ENCODE results near the gene HPD.
A peak's percentile ranks its signal among the peaks of the same experiment; 100 is the strongest.

The HPD gene

DNA sequence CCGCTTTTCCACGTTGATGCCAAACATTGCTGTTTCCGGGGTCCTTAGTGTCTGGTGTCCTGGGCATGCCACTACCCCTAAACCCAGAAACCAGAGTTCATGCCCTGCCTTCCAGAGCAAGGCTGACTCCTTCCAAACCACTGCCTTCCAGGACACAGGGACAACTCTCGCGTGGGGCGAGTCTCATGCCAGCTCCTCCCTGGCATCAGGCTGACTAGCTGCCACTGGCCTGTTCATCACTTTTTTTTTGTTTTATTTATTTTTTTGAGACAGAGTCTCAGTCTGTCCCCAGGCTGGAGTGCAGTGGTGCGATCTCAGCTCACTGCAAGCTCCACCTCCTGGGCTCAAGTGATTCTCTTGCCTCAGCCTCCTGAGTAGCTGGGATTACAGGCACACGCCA lies 50.0 kb downstream of the HPD start:
- DNase-seq, result no peak
- Histone ChIP-seq H3K4me3 (ENCODE audit: low read depth, low read length) (no peak overlapping the region), H3K27me3 (ENCODE audit: insufficient read depth, low read depth, severe bottlenecking) (no peaks in the 10 kb centered on the region), H3K27ac (no peak overlapping the region), H3K36me3 (peaks cover 63% of the 10 kb centered on the region), H3K9me3 (ENCODE audit: severe bottlenecking) (no peaks in the 10 kb centered on the region)
- TF ChIP-seq, protein P1, sequence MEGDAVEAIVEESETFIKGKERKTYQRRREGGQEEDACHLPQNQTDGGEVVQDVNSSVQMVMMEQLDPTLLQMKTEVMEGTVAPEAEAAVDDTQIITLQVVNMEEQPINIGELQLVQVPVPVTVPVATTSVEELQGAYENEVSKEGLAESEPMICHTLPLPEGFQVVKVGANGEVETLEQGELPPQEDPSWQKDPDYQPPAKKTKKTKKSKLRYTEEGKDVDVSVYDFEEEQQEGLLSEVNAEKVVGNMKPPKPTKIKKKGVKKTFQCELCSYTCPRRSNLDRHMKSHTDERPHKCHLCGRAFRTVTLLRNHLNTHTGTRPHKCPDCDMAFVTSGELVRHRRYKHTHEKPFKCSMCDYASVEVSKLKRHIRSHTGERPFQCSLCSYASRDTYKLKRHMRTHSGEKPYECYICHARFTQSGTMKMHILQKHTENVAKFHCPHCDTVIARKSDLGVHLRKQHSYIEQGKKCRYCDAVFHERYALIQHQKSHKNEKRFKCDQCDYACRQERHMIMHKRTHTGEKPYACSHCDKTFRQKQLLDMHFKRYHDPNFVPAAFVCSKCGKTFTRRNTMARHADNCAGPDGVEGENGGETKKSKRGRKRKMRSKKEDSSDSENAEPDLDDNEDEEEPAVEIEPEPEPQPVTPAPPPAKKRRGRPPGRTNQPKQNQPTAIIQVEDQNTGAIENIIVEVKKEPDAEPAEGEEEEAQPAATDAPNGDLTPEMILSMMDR (IDR thresholded peaks at IDR 0.05; ENCODE audit: low read depth, low read length), result no peak

DNA sequence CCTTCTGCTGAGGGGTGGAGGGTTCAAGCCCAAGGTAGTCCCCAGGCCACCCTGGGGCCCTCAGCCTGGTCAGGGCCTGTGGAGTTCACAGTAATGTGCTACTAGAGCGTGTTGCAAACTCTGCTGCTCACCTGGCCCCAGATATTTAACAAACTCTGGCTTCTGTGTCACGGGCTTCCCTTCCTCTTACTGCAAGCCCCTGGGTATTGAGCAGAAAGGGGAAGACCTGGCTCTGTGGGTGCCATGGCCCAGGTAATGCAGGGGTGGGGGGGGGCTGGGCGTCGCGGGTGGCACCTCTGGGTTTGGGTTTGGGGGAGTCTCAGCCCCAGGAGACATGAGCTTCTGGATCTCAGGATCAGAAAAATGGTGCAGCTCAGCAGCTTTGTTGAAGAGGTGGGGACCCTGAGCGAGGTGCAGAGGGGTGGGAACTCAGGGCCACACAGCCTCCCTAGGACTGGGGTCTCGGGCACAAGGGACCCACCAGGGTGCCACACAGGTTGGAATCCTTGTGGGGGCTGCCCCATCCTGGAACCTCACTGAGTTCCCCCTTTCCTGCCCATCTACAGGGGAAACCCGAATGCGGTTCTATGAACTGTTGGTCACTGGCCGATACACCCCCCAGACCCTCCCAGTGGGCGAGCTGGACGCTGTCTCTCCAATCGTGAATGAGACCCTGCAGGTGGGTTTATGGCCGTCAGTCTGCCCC lies 50.9 kb downstream of the HPD start:
- DNase-seq, result no peak
- no peaks in the 10 kb centered on the region for H3K9me3 ChIP-seq (ENCODE audit: severe bottlenecking)
- H3K36me3 ChIP-seq, result peaks cover 55% of the 10 kb centered on the region
- TF ChIP-seq, protein P1 (IDR thresholded peaks at IDR 0.05; ENCODE audit: low read depth, low read length), result no peak
- H3K27ac ChIP-seq, result no peak overlapping the region
- H3K4me3 ChIP-seq (ENCODE audit: low read depth, low read length), result no peak overlapping the region
- no peaks in the 10 kb centered on the region for H3K27me3 ChIP-seq (ENCODE audit: insufficient read depth, low read depth, severe bottlenecking)

DNA sequence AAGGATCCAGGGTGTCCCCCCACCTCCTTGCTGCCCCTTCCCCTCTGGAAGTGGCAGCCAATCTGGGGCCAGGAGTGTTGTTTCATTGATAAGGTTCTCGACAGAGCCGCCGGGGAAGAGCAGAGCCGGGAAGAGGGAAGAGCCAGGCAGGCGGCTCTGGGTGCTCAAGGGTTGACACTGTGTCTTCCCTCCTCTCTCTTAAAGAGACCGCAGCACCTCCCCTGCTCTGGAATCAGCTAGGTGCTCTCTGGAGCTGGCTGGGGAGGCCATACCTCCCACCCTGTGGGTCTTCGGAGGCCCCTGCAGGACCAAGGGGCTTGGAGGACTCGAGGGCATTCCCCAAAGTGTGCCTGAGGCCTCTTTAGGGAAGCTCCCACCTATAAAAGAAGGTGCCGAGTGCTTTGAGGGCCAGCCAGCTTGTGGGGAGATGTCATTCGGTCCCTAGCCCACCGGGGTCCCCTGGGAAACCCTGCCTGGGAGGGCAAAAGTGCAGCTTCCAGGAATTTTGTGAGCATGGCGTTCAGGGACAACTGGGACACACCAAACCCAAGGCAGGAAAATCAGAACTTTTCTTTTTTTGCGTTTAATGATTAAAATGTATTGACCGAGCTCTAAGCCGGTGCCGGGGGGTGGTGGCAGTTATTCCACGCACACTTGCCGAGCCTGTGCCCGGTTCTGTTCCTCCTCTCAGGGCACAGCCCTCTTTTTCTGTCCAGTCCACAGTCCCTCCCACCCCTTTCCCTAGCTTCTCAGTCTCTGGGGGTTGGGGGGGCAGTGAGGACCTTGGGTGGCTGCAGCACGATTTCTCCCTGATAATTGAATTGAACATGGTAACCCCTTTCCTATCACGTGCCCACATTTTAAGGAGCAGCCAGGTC lies 51.9 kb downstream of the HPD start:
- DNase-seq, result no peak
- Histone ChIP-seq H3K9me3 (ENCODE audit: severe bottlenecking) (no peaks in the 10 kb centered on the region), H3K36me3 (peaks cover 50% of the 10 kb centered on the region), H3K27ac (no peak overlapping the region), H3K4me3 (ENCODE audit: low read depth, low read length) (no peak overlapping the region), H3K27me3 (ENCODE audit: insufficient read depth, low read depth, severe bottlenecking) (no peaks in the 10 kb centered on the region)
- TF ChIP-seq, protein P1 (IDR thresholded peaks at IDR 0.05; ENCODE audit: low read depth, low read length), result no peak

GRCh38 chr12:121806009-121806545 lies 52.6 kb downstream of the HPD start:
- no peak for DNase-seq
- TF ChIP-seq, protein P1 (IDR thresholded peaks at IDR 0.05; ENCODE audit: low read depth, low read length), result no peak
- Histone ChIP-seq H3K27ac (no peak overlapping the region), H3K27me3 (ENCODE audit: insufficient read depth, low read depth, severe bottlenecking) (no peaks in the 10 kb centered on the region), H3K36me3 (peaks cover 44% of the 10 kb centered on the region), H3K9me3 (ENCODE audit: severe bottlenecking) (no peaks in the 10 kb centered on the region), H3K4me3 (ENCODE audit: low read depth, low read length) (peak overlapping the region; percentile 84)

DNA sequence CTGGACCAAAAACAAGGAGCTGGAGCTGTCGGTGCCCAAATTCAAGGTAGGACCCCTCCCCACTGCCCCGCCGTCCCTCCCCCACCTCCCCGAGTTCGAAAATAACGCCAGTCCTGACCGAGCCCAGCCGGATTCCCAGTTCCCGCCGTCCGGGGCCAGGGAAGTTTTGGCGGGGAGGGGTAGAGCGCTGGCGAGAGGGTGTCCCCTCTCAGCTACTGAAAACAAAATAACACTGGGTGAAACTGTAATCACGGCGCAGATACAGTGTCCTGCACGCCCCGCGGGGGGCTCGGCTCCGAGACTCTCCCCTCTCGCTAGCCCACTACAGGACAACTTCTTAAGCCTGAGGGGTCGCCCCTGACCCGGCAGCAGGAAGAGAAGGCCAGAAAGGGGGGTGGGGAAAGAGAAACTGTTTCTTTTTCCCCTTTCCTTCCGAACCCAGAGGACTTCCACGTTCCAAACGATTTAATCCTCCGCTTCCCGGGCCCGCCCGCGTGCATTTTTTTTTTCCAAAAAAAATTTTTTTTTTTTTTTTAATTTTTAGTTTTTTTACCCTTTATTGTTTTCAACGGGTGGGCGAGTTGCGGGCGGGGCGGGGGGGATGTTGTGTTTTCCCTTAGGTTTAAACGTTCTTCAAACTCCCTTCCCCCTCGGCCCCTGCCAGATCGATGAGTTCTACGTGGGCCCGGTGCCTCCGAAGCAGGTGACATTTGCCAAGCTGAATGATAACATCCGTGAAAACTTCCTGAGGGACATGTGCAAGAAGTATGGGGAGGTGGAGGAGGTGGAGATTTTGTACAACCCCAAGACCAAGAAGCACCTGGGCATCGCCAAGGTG lies 53.3 kb downstream of the HPD start:
- no peak for DNase-seq
- TF ChIP-seq, protein P1 (IDR thresholded peaks at IDR 0.05; ENCODE audit: low read depth, low read length), result no peak
- H3K36me3 ChIP-seq, result peaks cover 37% of the 10 kb centered on the region
- H3K4me3 ChIP-seq (ENCODE audit: low read depth, low read length), result peak overlapping the region; percentile 84
- H3K9me3 ChIP-seq (ENCODE audit: severe bottlenecking), result no peaks in the 10 kb centered on the region
- H3K27ac ChIP-seq, result peak overlapping the region; percentile 83
- no peaks in the 10 kb centered on the region for H3K27me3 ChIP-seq (ENCODE audit: insufficient read depth, low read depth, severe bottlenecking)

Measured in WERI-Rb-1 (cell line).